ENCODE results near the gene HAPLN3. TPM values are rescaled to one million over a fixed set of nuclear protein-coding genes. Genes with fewer than 3 reads are reported as not detected.

The HAPLN3 gene
- polyA plus RNA-seq, 1 donor from 2014 or later = not detected

- TF ChIP-seq REST (IDR thresholded peaks at IDR 0.05; ENCODE audit: borderline replicate concordance) = no peak
- TF ChIP-seq EZH2 (IDR thresholded peaks at IDR 0.05; ENCODE audit: borderline replicate concordance, insufficient read depth, low read length, poor library complexity, severe bottlenecking) = no peak
Observed at GRCh38 chr15:88900309-88900981, 5.1 kb upstream of the HAPLN3 start (continued).

- Histone ChIP-seq H3K79me2 (replicated peaks; ENCODE audit: insufficient read depth, low read length) (no peaks in the 10 kb centered on the region), H4K20me1 (ENCODE audit: insufficient read depth) (no peaks in the 10 kb centered on the region), H3F3A (ENCODE audit: insufficient read depth, low read length, poor library complexity, severe bottlenecking) (no peaks in the 10 kb centered on the region), H3K36me3 (ENCODE audit: insufficient read depth, low read length) (no peaks in the 10 kb centered on the region), H3K9me3 (ENCODE audit: low read length) (no peaks in the 10 kb centered on the region), H3K27ac (ENCODE audit: low read length) (no peak overlapping the region), H3K4me3 (ENCODE audit: low read length) (no peak overlapping the region), H2AFZ (ENCODE audit: low read depth, low read length) (no peak overlapping the region), H3K9me2 (ENCODE audit: insufficient read depth, low read length) (no peaks in the 10 kb centered on the region), H3K9ac (ENCODE audit: low read length) (no peak overlapping the region), H3K27me3 (ENCODE audit: insufficient read depth, low read depth, low read length) (peaks cover 15% of the 10 kb centered on the region), H3K4me2 (ENCODE audit: low read length) (no peak overlapping the region)
- TF ChIP-seq SMC3 (conservative IDR thresholded peaks at IDR 0.05; ENCODE audit: poor library complexity) (no peak), MXI1 (conservative IDR thresholded peaks at IDR 0.05; ENCODE audit: poor library complexity, severe bottlenecking) (no peak), REST (IDR thresholded peaks at IDR 0.05; ENCODE audit: borderline replicate concordance) (no peak), TAF1 (IDR thresholded peaks at IDR 0.05; ENCODE audit: low read depth) (no peak), EZH2 (IDR thresholded peaks at IDR 0.05; ENCODE audit: borderline replicate concordance, insufficient read depth, low read length, poor library complexity, severe bottlenecking) (no peak), CTCF (IDR thresholded peaks at IDR 0.05; ENCODE audit: poor library complexity, severe bottlenecking) (no peak), POLR2AphosphoS5 (IDR thresholded peaks at IDR 0.05) (no peak), EP300 (conservative IDR thresholded peaks at IDR 0.05; ENCODE audit: poor library complexity, severe bottlenecking) (no peak), RAD21 (conservative IDR thresholded peaks at IDR 0.05) (no peak)
Observed at GRCh38 chr15:88899251-88899650, 3.9 kb upstream of the HAPLN3 start.

Measured in neural cell (in vitro differentiated cells).